GM21423 (cell line): ENCODE data around the gene CHRM1.

Source experiments
- ATAC-seq: cut with Tn5 transposase; IDR thresholded peaks from one replicate; pipeline ENCODE4 v1.9.1; 2021; ENCODE audit warnings: mild to moderate bottlenecking, moderate library complexity; ENCODE audit not compliant: unreplicated experiment

Gene CHRM1

GRCh38 chr11:62925745-62926679 is 4.8 kb upstream of the CHRM1 start:
- no peak for ATAC-seq

DNA sequence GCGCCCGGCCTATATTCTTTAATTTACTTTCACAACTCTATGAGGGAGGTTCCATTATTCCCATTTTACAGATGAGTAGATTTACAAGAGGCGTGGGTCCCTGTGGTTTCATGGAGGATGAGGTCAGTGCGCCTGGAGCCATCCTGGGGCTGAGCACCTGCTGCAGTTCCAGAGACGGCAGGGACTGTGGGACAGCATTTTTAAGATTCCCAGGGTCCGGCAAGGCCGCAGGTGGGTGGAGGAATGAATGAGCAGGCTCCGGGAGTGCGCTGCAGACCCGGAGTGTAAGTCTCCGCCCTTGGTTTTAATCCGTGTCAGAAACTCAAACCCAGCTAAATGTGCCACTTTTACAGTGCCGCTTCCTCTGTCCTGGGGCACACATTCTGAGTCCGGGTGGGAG is 4.1 kb upstream of the CHRM1 start:
- ATAC-seq: no peak

DNA sequence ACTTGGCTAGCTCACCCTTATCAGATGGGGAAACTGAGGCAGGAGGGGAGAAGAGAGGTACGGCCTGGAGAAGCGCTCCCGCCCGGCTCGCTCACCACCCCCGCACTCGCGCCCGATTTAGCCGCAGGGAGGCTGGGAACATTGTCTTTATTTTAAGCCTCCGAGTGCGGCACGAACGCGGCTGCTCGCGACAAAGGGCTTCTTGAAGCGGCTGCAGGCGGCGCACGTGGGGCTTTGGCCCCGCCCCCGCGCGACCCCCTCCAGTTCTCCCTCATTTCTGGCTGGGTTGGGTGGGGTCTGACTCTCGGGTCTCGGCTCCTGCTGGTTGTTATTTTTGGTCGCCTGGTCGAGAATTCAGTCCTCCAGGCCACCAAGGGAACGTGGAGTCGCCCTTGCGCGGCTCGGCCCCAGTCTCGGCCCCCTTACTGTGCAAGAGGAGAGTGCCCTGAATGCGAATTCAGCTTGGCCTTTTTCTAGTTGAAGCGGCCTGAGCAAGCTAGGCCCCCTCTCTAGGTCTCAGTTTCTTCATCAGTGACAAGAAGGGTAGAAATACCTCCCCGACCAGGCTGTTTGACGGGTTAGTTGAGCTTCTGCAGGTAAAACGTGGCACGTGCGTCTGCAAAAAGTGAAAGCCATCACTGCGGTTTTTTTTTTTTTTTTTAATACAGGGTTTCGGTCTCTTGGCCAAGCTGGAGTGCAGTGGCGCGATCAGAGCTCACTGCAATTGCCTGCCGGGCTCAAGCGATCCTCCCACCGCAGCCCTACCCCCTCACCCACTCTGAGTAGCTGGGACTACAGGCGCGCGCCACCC is 2.6 kb upstream of the CHRM1 start:
- ATAC-seq: no peak

DNA sequence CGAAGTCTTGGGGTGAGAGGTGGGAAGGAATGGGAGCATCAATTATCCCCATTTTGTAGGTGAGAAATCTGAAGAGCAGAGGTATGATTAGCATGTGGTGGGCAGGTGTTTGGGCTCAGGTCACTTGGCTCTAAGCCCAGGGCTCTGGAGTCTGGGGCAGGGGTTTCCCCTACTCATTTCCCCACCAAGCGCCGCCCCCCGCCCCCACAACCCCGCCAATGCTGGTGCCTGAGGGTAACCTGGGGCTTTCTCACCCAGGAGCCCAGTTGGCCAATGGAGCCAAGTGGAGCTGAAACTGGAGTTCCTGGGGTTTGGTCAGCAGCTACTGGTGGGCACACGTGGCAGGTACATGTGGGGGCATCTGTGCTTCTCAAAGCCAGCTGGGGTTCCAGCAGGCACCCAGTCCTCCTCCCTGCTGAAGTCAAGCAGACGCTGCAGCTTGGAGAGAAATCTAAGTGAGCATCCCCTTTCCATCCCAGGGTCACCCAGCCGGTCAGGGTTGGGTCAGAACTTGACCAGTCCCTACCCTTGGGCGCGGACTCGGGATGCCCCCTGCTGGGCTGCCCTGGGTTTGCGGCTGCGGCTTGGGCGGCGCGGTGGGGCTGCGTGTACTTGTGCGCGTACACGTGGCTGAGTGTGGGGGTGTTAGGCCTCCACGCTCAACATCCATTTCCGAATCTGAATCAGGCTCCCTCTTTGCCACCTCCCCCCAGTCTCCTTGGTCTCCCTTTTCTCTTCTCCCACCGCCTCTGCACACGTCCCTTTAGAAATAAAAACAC is 1.7 kb upstream of the CHRM1 start:
- no peak for ATAC-seq

DNA sequence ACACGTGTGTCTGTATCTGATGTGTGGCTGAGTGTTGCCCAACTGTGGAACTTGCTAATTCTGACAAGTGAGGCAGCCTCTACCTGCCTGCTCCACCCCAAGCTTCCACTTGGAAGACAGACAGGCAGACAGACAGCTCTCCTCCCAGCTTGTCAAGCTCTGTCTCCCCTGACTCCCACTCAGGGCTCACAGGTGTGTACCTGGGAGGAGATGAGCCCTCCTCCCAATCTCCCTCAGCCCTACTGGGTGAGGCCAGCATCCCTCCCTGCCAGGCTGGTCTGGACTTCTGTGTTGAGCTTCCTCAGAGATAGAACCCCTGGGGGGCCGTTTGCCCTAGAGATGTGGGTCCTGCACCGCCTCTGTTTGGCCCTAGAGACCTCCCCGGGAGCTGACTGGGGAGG is 1.0 kb upstream of the CHRM1 start:
- ATAC-seq: no peak

- no peak for ATAC-seq
Measured at GRCh38 chr11:62921573-62922188, 518 bp upstream of the CHRM1 start.

DNA sequence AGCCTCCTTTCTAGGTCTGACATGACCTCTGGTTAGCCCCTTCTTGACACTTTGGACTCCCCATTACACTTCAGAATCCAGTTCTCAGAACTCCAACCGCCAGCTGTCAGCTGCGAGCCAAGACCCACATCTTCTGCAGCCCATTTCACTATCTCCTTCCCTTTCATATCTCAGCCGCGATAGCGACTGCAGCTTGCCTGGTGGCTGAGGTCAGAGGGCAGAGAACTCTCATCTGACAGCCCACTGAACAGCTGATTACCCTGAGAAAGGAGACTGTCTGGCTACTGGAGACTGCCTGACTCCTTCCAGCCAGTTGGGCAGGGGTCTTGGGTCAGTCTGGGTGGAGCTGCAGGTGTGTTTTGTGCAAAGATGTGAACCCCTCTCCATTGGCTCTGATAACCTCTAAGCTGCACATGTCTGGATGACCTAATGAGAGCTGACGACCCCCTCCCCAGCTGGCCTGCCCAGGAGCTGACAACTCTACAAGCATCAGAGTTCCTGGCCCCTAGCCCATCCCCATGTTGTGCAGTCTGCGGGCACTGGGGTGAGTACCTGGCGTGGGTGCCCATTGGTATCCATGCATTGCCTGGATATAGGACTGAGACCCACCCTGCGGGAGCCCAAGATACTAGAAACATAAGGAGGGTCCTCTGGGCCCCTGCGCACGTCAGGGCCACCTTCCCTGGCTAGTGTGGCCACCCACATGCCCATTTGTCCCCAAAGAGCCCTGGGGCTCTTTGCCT is 1.1 kb downstream of the CHRM1 start:
- ATAC-seq: no peak

DNA sequence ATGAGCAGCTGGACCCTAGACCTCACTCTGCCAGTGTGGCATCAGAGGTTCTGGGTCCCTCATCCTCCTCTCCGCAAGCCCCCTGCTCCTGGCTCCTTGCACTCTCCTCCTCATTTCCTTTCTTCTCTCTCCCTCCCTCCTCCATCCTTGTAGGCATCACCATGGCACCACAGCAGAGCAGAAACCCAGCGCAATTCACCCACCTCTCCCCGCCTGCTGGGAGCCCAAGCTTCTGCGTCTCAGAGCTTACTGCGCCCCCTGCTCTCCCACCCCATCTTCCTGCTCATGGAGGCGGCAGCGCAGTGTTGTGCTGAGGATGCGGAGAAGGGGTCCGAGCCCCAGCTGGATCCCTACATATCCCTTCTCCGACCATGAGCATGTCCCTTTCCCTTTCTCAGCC is 1.7 kb downstream of the CHRM1 start:
- no peak for ATAC-seq

GRCh38 chr11:62918531-62918930 is 2.6 kb downstream of the CHRM1 start:
- ATAC-seq: no peak

DNA sequence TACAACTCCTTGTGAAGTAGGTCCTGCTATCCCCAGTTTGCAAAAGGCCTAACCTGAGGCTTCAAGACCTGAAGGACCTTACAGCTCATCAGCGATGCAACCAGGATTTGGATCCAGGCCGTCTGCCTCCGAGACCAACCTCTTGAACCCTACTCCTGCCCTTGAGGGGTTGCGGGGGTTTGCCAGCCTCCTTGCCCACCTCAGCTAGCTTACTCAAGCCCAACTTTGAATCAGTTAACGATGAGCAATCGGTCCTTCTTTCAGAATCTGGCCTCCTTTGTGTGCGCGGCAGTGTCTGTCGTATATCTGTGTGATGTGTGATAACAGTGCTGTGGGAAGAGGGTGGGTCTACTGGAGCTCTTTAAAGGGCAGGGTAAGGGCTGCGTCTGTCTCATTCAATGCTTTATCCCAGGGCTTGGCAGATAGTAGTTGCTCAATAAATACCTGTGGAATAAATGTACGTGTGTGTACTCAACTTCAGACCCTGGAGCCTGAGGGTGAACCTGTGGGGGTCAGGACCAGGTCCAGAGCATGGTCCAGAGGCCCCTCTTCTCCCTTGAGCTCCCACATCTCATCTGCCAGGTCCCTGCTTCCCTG is 3.2 kb downstream of the CHRM1 start:
- ATAC-seq: no peak

GRCh38 chr11:62914416-62914815 is 6.7 kb downstream of the CHRM1 start:
- ATAC-seq: no peak

GRCh38 chr11:62912268-62912667 is 8.9 kb downstream of the CHRM1 start:
- no peak for ATAC-seq

- ATAC-seq: no peak
Measured at GRCh38 chr11:62911137-62912130, 9.7 kb downstream of the CHRM1 start.

DNA sequence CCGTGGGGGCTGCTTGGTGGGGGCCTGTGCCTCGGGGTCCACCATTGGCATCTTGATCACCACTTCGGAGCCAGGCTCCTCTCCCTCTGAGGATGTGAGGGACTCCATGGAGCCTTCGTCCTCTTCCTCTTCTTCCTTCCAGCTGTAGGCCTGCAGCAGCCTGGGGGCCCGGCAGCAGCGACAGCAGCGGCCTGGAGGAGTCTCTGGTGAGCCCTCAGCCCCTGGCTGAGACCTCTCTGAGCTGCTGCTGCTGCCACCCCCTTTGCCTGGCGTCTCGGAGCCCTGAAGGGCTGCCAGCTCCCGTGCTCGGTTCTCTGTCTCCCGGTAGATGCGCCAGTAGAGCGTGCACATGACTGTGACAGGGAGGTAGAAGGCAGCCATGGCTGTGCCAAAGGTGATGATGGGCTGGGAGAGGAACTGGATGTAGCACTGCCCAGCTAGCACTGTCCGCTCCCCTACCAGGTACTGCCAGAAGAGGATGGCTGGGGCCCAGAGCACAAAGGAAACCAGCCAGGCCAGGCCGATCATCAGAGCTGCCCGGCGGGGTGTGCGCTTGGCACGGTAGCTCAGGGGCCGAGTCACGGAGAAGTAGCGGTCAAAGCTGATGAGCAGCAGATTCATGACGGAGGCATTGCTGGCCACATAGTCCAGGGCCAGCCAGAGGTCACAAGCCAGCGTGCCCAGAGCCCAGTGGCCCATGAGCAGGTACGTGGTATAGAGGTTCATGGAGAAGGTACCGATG is 10.9 kb downstream of the CHRM1 start:
- ATAC-seq: no peak

GRCh38 chr11:62909107-62909894 is 11.9 kb downstream of the CHRM1 start:
- no peak for ATAC-seq

- no peak for ATAC-seq
Measured at GRCh38 chr11:62908468-62909072, 12.6 kb downstream of the CHRM1 start.
